HuH-7 (cell line): ENCODE data around the gene MAGI1.
"Not testable (repeated sequence)": the region's sequence is repeated elsewhere in the genome, so short reads cannot be mapped to it uniquely, and the experiment has no call there.

ENCODE experiments used
- DNase-seq: peaks from one replicate; pipeline ENCODE4 v3.0.0; 2011; ENCODE audit warnings: low spot score

MAGI1 gene

DNA sequence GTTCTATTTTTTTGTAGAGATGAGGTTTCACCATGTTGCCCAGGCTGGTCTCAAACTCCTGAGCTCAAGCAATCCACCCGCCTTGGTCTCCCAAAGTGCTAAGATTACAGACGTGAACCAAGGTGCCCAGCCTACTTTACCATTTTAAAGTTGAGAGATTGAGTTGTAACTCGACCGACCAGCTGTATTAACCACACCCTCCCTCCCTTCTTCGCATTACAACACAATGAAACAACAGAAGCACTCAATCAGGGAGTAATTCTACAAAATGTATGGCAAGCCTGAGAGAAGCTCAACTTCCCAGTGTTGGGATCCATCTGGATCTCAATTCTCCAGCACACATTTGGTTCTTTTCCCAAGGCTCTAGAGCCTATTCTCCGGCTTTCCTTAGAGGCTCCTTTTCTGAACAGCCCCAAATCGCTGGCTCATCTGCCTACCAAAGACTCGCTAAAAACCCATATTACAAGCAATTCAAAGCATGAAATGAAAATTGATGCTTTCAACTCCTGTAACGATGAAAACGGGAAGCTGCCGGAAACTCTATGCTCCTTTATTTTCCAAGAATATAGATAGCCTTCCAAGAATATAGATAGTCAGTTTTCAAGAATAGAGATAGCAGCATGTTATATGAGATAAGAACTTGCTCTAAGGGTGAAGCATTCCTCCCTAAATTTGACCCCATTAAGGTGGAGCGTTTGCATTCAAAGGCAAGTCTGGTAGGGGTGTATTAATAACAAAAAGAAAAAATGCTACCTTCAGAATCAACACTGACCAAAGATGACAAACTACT is 450.9 kb downstream of the MAGI1 start:
- no peak for DNase-seq

DNA sequence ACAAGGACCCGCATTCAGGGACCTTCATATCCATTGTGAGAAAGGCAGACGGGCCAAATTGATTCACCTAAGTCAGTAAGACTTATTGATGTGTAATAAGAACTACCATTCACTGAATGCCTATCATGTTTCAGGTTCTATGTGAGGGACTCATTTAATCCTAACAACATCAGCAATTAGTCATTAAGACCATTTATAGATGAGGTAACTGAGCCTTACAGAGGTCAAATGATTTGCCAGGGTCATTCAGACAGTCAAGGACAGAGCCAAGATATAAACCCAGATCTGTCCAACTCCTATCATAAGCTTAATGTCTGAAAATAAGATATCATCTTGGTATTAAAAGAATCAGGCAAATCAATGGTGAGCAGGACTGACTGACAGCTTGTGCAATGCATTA is 453.8 kb downstream of the MAGI1 start:
- DNase-seq, result no peak

DNA sequence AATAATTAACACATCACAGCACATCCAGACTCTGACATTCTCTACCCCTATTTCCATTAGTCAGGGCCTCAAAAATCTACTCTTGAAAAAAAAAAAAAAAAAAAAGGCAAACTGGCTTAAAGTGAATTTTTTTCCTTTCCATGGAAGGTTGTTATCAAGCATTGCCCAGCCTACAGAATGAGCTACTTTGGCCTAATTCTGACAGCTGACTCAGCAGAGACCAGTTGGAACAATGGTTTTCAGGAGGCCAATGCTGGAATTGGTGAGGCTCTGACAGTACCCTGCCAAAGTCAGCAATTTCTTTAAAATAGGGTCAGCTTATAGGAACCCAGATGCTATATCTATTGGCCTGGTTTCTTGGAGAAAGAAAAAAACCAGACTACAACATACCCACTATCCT is 454.7 kb downstream of the MAGI1 start:
- DNase-seq, result no peak

DNA sequence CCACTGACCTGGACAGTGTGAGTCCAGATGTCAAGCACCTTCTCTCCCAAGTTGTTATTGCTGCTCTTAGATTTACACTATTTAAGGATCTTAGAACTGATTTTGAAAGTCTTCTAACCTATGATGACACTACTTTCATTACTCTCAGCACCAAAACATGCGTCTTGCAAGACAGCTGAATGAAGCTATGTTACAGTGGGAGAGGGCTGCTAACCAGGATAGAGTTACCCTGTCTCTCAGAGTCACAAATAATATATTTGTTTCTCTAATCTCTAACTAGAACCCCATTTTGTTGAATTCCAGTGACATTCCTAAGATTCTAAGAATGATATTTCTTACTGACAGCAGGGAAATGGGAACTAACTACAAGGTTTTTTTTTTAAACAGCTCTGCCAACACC is 455.5 kb downstream of the MAGI1 start:
- no peak for DNase-seq

DNA sequence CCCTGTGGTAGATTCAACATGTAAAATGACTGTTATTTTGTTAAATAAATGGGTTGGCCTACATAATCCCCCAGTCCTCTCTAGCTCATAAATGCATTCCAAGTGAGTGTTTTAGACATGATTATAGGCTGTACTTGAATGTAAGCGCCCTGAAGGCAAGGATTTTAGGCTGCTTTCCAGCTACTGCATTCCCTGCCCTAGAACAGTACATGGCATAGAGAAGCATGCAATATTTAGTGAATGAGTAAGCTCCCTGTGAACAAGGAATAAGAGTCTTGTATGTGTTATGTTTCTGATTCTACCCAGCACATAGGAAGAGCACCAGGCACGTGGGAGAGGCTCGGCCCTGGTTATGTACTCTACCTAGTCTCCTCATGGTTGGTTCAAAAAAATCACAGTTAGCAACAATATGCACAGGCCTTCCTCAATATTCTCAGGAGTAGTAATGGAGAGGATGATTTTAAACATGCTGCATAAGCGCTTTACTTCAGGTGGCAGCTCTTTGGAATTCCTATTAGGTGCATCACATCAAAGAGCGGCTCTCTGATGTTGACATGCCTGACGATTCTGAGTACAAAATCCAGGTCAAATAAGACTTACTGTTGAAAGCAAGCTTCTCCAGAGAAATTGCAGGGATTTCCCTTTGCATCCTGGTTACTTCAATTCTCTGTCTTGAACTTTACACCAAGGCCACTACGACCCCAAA is 456.6 kb downstream of the MAGI1 start:
- DNase-seq, result no peak

DNA sequence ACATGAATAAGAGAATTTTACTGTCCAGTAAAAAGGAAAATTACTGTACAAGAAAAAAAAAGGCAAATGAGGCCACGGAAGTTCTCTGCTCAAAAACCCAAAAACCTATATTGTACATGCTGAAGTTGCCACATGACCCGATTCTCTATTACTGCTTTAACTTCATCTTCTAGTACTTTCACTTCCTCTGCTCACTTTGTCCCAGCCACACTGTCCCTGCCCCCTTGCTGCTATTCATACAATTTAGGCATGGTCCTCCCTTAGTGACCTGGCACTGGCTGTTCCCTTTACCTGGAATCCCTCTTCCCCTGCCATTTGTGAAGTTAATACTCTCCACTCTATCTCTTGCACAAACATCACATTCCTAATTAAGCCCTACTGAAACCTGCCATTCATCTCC is 457.4 kb downstream of the MAGI1 start:
- DNase-seq, result no peak

DNA sequence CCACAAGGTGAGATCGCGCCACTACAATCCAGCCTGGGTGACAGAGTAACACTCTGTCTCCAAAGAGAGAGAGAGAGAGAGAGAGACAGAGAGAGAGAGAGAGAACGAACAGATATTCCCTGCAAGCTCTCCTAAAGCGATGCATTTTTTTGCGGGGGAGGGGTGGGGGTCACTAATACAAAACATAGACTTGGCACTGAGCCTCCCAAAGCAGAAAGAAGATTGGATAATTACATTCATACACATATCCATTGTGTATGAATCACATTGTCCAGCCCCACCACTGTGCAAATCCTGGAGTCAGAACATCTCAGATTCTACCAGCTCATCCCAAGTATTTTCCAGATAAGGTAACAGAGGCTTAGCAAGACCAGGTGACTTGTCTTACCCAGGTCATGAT is 459.9 kb downstream of the MAGI1 start:
- DNase-seq, result no peak

DNA sequence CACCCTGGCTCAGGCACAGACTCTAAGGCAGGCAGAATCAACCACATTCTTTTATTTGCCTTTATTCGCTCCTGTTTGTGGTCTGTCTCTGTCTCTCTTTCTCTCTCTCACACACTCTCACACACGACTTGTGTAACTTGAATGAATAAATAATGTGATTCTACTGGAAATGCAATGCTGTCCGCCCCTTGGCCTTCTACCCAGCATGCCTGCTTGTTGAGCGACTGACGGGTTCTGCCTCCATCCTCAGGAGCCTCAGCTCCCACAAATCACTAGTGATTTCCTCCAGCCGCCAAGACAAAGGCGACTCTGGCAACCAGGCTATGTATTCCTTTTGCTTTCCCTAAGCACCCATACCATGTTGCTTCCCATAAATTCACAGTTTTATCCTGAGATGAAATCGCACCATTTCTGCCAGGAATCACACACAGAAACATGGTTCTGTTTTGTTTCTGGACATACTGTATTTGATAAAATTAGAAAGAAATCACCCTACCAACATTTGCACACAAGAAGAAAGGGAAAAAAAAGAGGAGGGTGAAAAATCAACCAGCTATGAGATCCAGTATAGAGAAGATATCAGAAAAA is 460.8 kb downstream of the MAGI1 start:
- DNase-seq, result no peak

DNA sequence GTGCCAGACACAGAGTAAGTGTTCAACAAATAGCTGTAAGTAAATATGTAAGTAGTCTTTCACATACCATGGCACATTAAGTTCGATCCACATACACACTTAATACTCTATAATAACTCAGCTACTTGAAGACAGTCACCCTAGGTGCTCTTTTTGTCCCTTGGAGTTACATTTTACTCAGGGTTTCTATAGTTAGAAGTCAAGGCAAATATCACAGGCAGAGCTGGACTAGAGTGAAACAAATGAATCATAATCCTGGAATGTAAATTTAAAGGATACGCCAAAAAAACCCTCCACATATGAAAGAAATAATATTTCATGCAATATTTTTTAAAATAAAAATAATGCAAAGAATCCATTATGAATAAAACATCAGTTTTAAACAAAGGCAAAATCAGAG is 461.8 kb downstream of the MAGI1 start:
- DNase-seq, result no peak

DNA sequence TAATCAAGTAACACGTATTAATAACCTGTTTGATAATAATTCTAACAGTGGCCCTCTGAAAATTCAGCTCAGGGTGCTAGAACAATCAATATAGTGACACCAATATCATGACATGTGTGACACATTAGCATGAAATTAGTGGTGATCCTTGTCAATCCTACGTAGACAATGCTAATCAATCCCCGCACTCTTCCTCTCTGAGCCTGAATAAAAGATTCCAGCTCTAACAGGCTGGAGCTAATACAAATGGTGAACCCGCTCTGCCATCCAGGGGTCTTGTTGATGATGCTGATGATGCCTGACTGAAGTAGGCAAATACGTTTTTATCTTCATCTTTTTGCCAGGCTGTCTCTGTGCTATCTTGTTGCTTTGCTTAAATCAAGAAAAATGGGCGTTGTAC is 462.5 kb downstream of the MAGI1 start:
- no peak for DNase-seq

DNA sequence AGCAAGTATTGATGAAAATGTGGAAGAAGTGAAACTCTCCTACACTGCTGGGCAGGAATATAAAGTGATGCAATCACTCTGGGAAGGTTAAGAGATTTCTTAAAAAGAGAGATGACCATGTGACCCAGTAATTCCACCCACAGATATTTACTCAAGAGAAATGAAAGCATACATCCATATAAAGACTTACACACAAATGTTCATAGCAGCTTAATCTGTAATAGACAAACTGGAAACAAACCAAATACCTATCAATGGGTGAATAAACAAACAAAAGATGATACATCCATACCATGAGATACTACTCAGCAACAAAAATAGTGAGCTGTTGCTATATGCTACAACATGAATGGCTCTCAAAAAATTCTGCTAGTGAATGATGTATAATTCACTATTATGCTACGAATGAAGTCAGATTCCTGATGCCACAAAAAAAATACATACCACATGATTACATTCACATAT is 463.3 kb downstream of the MAGI1 start:
- DNase-seq, result no peak

DNA sequence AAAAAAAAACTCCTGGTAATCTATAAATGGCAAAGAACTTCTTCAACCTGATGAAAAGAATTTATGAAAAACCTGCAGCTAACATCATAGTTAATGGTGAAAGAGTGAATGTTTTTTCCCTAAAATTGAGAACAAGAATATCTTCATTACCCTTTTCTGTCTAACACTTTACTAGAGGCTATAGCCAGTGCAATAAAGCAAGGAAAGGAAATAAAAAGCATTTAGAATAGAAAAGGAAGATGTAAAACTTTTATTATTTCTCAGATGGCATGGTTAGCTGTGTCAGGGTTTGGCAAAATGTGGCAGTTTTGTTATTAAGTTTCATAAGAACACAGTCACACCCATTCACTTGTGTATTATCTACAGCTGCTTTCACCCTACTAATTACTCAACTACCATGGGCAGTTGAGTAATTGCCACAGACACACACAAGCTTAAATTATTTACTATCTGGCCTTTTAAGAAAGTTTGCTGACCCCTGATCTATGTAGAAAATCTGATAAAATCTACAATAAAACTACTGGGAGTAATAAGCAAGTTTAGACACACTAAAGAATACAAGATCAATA is 465.1 kb downstream of the MAGI1 start:
- no peak for DNase-seq

DNA sequence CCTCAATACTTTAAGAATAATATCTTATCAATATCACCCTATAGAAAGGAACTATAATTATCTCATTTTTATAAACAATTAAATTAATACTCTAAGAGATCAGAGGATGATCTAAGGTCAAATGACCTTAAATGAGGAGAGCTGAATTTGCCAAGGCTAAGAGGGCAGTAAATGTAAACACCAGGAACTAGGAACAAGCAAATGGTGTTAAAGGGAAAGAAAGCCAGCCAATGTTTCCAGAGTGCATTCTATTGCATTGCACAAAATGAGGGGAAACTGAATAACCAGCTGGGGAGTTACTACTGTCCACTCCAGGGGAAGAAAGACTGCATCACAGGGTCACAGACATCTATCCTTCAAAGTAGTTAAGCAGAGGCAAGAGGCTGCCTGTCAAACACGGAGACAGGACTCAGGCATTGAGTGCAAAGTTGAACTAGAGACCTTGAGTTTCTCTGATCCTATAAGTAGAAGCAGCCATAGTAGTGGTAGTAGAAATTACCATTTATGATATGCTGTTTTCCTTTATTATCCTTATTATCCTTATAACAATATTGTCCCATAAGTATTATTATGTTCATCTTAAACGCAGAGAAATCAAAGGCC is 466.4 kb downstream of the MAGI1 start:
- no peak for DNase-seq

DNA sequence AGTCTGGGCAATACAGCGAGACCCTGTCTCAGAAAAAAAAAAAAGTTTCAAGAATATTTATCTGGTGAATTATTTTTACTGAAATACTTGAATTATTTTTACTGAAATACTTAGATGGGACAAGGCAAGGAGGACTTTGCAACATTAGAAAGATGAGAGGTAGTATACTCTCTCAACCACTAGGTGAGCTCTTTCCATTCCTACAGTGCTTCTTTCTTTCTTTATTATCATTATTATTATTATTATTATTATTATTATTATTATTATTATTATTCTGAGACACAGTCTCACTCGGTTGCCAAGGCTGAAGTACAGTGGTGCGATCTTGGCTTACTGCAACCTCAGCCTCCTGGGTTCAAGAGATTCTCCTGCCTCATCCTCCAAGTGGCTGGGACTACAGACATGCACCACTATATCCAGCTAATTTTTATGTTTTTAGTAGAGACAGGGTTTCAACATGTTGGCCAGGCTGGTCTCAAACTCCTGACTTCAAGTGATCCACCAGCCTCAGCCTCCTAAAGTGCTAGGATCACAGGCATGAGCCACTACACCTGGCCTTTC is 468.8 kb downstream of the MAGI1 start:
- no peak for DNase-seq

DNA sequence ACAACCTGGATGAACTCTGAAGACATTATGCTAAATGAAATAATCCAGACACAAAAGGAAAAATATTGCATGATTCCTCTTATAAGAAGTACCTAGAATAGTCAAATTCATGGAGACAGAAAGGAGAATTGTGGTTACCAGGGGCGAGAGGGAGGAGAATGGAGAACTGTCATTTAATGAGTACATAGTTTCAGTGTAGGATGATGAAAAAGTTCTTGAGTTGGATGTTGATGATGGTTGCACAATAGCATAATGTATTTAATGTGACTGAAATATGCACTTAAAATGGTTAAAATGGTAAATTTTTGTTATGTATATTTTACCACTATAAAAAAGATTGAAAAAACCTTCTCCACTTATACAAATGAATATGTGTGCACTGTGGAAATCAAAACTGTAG is 469.6 kb downstream of the MAGI1 start:
- DNase-seq, result no peak

DNA sequence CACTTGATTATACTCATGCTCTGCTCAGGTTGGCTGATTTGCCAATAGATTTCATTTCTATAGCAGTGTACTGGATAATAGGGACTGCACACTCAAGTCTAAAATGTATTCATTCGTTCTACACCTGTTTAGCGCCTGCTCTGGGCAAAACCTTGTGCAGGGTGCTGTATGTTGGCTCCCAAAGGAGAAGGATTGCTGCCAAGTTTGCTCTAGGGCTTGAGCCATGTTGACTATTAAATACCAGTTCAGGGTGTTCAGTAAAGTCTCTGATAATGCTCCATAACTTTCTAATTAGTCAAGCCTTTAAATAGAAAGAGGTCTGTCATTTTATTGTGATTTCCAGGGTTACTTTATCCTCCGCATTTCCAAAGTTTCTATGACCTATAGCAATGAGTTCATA is 470.2 kb downstream of the MAGI1 start:
- DNase-seq, result no peak

DNA sequence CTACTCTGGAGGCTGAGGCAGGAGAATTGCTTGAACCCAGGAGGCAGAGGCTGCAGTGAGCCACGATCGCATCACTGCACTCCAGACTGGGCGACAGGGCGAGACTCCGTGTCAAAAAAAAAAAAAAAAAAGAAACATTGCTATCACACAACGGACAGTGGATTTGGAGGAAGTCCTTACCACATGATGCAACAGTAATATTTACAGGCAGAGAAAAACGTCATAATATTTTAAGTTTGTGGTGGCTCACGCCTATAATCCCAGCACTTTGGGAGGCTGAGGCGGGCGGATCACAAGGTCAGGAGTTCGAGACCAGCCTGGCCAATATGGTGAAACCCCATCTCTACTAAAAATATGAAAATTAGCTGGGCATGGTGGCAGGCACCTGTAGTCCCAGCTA is 473.0 kb downstream of the MAGI1 start:
- DNase-seq, result not testable (repeated sequence)

DNA sequence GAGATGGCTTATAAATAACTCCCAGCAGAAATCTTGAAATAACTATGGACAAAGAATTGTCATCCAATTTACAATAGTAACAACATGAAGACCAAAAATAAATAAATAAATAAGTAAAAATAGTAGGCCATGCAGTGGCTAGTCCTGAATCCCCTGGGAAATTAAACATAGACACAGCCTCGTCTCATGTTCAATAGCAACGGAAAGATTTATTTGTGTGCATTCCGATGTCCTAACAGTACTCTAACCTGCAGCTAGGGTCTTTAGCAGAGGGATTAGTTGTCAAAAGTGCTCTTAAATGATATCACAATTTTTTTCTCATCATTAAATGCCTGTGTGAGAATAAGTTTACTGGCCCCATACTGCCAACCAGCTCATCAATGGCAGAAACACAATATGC is 474.2 kb downstream of the MAGI1 start:
- no peak for DNase-seq

DNA sequence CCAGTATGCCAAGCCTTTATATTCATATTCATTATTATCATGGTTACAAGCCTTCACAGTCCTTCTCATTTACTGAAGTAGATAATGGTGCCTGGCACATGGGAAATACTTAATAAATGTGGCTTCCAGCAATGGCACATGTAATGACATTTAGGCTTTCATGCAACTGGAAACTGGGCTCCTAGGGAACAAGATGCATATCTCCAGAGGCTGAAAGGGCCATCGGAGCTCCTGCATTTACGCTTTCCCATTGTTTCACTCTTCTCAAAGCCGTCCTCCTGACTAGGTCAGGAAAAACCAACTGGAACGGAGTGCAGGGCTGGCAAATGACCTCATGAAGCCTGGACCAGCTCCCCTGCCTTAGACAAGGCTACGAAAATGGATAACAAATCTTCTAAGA is 474.9 kb downstream of the MAGI1 start:
- DNase-seq, result no peak

DNA sequence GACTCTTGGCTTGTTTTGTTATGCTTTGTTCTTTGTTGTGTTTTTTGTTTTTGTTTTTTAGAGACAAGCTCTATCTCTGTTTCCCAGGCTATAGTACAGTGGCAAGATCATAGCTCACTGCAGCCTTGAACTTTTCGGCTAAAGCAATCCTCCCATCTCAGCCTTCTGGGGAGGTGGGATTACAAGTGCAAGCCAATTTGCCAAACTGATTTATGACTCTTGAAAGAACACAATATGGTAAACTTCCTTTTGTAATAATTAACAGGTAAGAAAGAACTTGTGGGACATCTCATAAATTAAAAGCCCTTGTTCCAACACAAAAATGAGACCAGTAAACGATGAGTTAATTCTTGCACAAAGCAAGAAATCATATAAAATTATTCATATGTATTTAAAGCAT is 476.3 kb downstream of the MAGI1 start:
- no peak for DNase-seq

DNA sequence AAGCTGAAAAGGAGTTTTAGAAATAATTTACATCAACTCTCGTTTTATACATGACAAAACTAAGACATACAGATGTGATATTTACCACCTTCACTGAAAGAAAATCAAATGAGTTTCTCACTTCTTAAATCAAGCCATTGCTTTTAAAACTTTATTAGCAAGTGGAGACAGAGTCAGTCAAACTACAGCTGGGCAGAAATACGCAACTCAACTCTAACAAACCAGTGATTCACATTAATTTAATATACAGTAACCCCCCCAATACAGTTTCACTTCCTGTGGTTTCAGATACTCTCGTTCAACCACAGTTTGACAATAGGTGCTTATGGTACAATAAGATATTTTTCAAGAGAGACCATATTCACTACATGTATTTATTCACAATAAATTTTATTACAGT is 477.1 kb downstream of the MAGI1 start:
- DNase-seq, result no peak

DNA sequence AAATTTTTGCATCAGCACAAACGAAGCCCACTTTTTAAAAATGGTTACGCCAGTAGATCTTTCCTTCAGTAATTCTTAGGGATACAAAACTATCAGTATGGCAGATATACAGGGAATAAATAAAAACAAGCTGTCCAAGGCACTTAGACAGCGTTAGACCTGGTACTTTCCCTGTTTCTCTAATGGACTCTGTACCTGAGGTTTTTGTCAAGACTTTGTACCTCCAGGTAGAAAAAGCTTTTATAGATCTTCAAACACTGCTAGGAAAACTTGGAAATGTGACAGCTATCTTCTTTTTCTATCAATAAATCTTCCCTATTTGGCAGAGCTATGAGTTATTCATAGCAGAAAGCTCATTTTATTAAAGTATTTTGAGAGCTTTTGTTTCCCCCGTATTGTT is 477.8 kb downstream of the MAGI1 start:
- DNase-seq, result no peak
